Epithelial cell of proximal tubule (primary cell): ENCODE results near the gene ALDH9A1. TPM values are rescaled to one million over a fixed set of nuclear protein-coding genes. Genes with fewer than 3 reads are reported as not detected.

ENCODE experiments used
- DNase-seq: peaks from one replicate; pipeline ENCODE4 v3.0.0-alpha.2; 2011; ENCODE audit warnings: low read depth
- H3K4me3 ChIP-seq: 2 replicates; pipeline ENCODE4 v1.5.1; 2011; ENCODE audit warnings: low read depth, mild to moderate bottlenecking, low read length
- total RNA-seq: library from RNA; depleted of rRNA; stranded (reverse); fragments of >200 nt; gene quantifications from 2 replicates; pipeline ENCODE4 v1.2.3, GENCODE V29; 2015
- TF ChIP-seq, protein P1 (sequence below): conservative IDR thresholded peaks from 2 replicates; pipeline ENCODE4 v1.5.1; 2012; ENCODE audit warnings: low read depth, mild to moderate bottlenecking, low read length

The ALDH9A1 gene
- total RNA-seq, 1 donor from 2014 or later: 44.5 TPM

DNA sequence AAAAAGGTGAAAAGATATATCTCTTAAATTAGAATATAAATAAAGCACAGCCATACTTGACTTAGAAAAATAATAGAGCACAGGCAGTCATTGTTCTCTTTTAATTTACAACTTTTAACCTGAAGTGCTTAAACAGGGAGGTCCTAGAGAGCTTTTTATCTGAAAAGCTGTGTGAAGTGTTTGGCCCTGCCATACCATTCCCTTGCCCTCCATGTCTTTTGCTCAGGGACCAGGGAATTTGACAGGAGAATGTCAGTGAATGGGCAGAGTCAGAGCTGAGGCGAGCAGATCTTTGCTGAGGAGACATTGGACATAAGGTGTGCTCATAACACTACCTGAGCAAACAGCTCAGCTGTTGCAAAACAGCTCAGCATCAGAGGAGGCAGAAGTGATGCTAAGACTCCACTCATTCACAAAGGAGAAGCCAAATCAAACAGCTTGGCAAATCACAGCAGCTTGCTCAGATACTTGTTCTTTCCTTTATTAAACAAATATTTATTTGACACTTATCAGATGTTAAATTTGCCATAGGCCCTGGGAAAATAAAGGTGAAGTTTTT, 82.2 kb downstream of the ALDH9A1 start:
- no peak for DNase-seq
- TF ChIP-seq, protein P1, sequence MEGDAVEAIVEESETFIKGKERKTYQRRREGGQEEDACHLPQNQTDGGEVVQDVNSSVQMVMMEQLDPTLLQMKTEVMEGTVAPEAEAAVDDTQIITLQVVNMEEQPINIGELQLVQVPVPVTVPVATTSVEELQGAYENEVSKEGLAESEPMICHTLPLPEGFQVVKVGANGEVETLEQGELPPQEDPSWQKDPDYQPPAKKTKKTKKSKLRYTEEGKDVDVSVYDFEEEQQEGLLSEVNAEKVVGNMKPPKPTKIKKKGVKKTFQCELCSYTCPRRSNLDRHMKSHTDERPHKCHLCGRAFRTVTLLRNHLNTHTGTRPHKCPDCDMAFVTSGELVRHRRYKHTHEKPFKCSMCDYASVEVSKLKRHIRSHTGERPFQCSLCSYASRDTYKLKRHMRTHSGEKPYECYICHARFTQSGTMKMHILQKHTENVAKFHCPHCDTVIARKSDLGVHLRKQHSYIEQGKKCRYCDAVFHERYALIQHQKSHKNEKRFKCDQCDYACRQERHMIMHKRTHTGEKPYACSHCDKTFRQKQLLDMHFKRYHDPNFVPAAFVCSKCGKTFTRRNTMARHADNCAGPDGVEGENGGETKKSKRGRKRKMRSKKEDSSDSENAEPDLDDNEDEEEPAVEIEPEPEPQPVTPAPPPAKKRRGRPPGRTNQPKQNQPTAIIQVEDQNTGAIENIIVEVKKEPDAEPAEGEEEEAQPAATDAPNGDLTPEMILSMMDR: no peak

More for the DNA sequence above, 82.2 kb downstream of the ALDH9A1 start:
- no peak overlapping the region for H3K4me3 ChIP-seq

Other genes starting within 250 kb of the ALDH9A1 start
- gene LRRC52, start 154.6 kb downstream of the ALDH9A1 start, total RNA-seq: not detected in 2 replicates
- gene MGST3, start 67.3 kb downstream of the ALDH9A1 start, total RNA-seq: 197 and 227 TPM in 2 replicates
- gene TMCO1, start 70.3 kb upstream of the ALDH9A1 start, total RNA-seq: 66.6 and 84.9 TPM in 2 replicates
- 62.4 and 126 TPM in 2 replicates for gene UCK2, start 129.1 kb upstream of the ALDH9A1 start, total RNA-seq